ENCODE data around the gene MIB1.
"Not testable (repeated sequence)": the region's sequence is repeated elsewhere in the genome, so short reads cannot be mapped to it uniquely, and the experiment has no call there.

MIB1 gene

DNA sequence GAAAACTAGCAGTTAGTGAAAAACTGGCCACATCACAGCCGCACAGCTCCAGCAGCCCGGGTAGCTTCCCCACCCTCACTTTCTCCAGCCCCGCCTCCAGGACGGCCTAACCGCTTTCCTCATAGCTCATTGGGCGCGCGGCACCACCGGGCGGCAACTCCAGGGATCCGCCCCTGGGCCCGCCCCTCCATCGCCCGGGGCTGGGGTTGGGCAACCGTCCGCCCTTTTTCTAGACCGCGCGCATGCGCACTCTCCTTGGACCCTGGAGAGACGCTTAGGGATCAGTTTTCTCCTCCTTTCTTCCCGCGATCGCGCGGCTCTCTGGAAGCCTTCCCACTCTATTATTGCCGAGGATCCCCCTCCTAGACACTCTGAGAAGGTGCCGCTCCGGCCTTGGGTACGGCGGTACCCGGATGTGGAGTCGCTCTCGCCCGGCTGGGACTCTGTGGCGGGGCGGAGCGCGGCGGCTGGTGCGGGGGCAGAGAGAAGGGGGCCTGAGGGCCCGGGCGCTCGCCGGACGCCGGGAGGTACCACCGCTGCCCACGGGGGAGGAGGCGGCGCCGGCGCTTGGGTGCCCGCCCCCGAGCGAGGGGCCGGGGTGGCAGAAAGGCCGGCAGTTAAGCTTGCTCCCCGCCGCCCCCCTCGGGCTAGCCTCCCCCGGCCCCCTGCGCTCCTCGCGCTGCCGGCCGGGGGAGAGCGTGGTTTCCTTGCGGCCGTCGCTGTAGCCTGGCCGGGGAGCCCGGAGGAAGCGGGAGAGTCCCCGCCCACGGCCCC, at the start of gene MIB1:
Gene MIB1 (plus strand): TSS at position 255 of the 774 bp plus-strand sequence. CDS start 792 bp downstream, outside the sequence.
- peak; percentile 97 to 98 for DNase-seq

GRCh38 chr18:21693322-21693721, 47.3 kb upstream of the MIB1 start:
- DNase-seq: no peak

DNA sequence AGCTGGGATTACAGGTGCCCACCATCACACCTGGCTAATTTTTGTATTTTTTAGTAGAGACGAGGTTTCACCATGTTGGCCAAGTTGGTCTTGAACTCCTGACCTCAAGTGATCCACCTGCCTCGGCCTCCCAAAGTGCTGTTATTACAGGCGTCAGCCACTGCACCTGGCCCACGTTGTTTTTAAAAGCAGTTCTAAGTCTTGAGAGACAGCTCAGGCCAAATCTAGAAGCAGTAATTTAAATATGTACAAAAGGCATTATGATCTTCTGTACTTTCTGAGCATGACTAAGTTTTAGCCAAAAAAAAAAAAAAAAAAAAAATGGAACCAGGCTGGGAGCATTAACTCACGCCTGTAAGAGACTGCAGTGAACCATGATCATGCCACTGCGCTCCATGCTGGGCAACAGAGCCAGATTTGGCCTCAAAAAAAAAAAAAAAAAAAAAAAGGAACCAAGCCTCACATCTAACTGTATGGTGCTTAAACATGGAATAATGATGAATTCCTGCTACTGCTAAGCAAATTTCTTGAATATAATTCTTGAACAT, 40.0 kb upstream of the MIB1 start:
- DNase-seq: no peak

- DNase-seq: no peak
Observed at GRCh38 chr18:21701621-21702020, 39.0 kb upstream of the MIB1 start.

DNA sequence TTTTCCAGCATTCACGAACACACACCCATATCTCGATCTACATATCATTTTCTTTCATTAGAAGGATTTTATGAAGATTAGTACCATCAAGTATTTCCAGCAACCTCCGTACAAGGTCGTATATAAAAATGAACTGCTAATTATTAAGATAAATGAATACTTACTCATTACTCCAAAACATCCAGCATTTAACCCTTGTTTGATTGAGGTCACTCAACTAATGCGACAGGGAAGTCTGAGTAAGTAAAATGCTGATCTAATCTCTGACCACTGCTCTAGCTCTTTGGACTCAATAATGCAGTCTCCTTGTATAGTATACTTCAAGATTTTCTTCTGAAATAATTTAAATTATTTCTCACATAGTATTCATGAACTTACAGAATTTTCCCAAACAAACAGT, 38.0 kb upstream of the MIB1 start:
- no peak for DNase-seq

GRCh38 chr18:21703241-21703820, 37.3 kb upstream of the MIB1 start:
- peak; percentile 10 to 46 for DNase-seq

GRCh38 chr18:21704603-21705364, 35.8 kb upstream of the MIB1 start, which contains the start of gene ABHD3:
TSS of gene ABHD3 (minus strand) at chr18:21704774. CDS start at chr18:21704665, 109 bp downstream.
- DNase-seq: peak; percentile 88 to 93

DNA sequence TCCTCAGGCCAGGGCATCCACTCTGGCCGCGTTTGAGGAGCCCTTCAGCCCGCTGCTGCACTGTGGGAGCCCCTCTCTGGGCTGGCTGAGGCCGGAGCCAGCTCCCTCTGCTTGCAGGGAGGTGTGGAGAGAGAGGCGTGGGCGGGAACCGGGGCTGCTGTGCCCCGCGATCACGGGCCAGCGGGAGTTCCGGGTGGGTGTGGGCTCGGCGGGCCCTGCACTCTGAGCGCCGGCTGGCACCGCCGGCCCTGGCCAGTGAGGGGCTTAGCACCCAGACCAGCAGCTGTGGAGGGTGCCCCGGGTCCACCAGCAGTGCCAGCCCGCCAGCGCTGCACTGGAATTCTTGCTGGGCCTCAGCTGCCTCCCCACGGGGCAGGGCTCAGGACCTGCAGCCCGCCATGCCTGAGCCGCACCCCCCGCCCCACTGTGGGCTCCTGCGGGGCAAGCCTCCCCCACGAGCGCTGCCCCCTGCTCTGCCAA, 34.2 kb upstream of the MIB1 start:
- DNase-seq: no peak

- DNase-seq: not testable (repeated sequence)
Observed at GRCh38 chr18:21707130-21707529, 33.5 kb upstream of the MIB1 start.

- no peak for DNase-seq
Observed at GRCh38 chr18:21714474-21714873, 26.1 kb upstream of the MIB1 start.

DNA sequence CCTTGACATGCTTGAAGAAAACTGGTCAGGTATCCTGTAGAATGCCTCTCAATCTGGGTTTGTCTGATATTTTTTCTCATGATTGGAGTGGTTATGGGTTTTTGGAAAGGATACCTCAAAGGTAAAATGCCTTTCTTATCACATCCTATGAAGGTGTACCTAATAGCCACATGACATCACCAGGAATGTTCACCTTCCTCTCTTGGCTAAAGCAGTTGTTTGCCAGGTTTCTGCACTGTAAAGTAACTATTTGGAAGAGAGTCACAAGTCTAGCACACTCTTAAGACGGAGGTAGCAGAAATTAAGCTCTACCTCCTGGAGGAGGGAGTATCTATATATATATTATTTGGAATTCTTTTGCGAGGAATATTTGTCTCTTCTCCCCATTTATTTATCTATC, 17.9 kb upstream of the MIB1 start:
- no peak for DNase-seq

DNA sequence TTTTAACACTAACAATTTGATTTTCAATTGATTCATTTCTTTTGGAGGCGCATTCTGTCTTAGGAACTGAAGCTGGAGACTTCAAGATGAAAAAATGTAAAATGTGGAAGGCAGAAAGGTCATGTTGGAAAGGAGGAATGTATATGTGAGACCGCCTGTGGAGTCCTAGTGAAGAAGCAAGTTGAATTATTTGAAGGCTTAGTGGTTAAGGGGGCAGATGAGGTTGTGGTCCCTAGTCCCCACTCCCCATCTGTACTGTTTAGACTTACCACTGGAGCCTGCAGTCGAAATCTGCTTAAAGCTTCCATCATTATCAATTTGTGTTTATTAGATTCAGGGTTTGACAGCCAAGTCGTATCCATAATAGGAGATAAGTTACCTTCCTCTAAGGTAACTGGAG, 15.4 kb upstream of the MIB1 start:
- no peak for DNase-seq

- no peak for DNase-seq
Observed at GRCh38 chr18:21727702-21728101, 12.9 kb upstream of the MIB1 start.

- no peak for DNase-seq
Observed at GRCh38 chr18:21733011-21733410, 7.6 kb upstream of the MIB1 start.

- DNase-seq: peak; percentile 43 to 69
Observed at GRCh38 chr18:21735452-21736015, 5.1 kb upstream of the MIB1 start.

- DNase-seq: not testable (repeated sequence)
Observed at GRCh38 chr18:21736926-21737325, 3.7 kb upstream of the MIB1 start.

DNA sequence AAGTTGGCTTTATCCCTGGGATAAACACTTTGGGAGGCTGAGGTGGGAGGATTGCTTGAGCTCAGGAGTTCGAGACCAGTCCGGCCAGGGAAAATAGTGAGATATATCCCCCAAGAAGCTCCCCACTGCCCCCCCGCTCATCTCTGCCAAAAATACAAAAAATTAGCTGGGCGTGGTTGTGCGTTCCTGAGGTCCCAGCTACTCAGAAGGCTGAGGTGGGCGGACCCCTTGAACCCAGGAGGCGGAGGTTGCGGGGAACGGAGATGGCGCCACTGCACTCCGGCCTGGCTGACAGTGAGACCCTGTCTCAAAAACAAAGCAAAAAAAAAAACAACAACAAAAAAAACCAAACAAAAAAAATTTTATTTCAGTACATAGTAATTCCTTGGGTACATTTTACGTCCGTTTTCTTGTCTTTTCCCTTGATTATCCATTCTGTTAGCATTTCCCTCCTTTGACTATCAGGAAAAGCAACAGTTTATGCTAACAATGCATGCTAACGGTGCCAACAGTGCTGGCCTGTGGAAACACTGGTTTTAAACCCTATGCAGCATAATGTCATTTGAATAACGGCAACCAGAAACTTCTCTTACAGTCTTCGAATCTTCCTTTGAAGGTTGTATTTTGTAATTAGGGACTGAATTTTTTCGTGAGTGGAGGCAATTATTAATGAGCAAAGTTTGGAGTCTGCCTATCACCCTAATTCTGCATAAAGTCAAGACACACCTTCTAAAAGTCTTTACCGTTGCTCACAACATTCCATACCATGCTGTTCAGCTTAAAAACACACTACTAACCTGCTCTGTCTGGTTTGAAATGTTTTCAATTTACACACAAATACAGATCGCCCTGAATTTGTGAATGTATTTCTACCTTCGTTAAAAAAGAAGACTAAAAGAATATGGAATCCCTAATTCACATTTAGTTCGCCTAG, 721 bp upstream of the MIB1 start:
- no peak for DNase-seq

DNA sequence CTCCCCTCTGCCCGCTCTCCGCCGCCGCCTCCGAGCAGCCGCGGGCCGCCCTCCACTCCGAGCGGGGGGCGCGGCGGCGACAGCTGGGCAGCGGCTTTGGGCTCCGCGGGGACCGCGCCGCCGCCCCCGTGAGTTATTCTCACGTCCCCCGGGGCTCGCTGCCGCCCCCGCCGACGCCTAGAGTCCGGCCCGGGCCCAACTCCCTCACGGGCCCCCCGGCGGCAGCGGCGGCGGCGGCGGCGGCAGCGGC, 645 bp downstream of the MIB1 start:
- DNase-seq: no peak

DNA sequence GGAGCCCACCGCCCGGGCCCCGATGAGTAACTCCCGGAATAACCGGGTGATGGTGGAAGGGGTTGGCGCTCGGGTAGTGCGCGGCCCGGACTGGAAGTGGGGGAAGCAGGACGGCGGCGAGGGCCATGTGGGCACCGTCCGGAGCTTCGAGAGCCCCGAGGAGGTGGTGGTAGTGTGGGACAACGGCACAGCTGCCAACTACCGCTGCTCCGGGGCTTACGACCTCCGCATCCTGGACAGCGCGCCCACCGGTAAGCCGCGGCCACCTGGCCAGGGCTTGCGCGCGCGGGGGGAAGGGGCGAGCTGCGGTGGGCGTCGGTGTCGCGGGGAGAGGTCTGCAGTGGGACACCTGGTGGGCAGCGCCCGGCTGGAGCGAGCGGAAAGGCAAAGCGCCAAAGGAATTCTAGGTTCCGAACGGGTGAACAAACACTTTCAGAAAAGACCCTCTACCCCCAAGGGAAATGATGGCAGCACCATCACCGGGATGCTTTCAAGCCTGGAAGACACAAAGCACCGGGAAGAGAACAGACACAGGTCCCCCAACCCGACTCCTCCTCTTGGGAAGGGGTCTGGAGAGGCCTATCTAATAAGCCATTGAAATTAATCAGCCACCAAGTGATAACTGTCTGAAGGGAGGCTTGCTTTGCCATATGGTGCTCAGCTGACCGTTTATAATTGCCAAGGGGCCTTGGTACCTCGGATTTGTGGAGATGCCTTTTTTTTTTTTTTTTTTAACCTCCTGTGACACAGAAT, 1.1 kb downstream of the MIB1 start:
- peak in 1 of 2 donors; percentile 13 for DNase-seq

GRCh38 chr18:21742315-21742687, 1.7 kb downstream of the MIB1 start:
- DNase-seq: no peak

DNA sequence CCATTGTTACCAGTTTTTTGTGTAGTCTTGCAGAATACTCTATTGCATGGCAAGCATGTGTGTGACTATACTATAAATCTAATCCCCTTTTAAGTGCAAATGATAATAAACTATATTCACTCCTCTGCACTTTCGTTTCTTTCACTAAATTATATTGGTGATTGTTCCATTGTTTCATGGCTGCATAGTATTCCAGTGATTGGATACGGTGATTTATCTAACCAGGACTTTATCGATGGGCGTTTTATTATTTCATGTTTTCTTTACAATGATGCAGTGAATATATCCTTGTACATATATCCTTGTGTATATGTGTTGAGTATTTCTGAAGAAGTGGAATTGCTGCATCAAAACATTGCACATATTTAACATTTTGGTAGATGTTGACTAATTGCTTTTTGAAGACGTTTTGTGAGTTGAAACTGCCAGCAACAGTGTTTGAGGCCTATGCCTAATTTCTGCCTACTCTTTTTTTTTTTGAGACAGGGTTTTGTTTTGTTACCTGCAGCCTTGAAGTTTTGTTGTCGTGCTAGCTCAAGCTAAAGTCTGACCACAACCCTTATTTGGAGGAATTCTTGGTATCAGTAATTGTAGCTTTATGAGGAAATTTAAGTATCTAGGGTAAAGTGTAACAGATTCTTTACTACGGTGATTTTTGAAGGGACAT, 2.7 kb downstream of the MIB1 start:
- DNase-seq: peak in 1 of 2 donors; percentile 45
